Body of pancreas (tissue), 4 donors: ENCODE measurements around the gene ABR. TPM values are rescaled to one million over a fixed set of nuclear protein-coding genes. Genes with fewer than 3 reads are reported as not detected.

ENCODE experiments used
- ATAC-seq: fragments of 150-250 bp; one replicate; pipeline ENCODE4 v1.9.1; 2016
- DNase-seq, 4 donors: peaks; one replicate each; pipeline ENCODE4 v3.0.0-alpha.2; 2019
- H3K27ac ChIP-seq, 4 donors: fragments of 200-600 bp; sonication (generic); 1 replicate in 3 of 4; 2 replicates in 1 of 4; pipeline versions ENCODE4 v1.5.1 to v1.6.1; 2016 to 2019; ENCODE audit warnings: mild to moderate bottlenecking in 1 of 4, mixed read lengths in 1 of 4, moderate library complexity in 1 of 4
- H3K27me3 ChIP-seq, 2 donors: fragments of 200-600 bp; sonication (generic); one replicate each; pipeline ENCODE4 v1.6.0; 2016; ENCODE audit warnings: mild to moderate bottlenecking in 1 of 2
- H3K36me3 ChIP-seq, 2 donors: fragments of 200-600 bp; sonication (generic); replicated peaks in 1 of 2; 2 replicates each; pipeline ENCODE4 v1.5.1; 2016; ENCODE audit warnings: low read depth in 2 of 2; ENCODE audit not compliant: insufficient read depth in 1 of 2
- H3K4me1 ChIP-seq: fragments of 200-600 bp; sonication (generic); one replicate; pipeline ENCODE4 v1.6.0; 2016
- H3K4me3 ChIP-seq, 2 donors: fragments of 200-600 bp; sonication (generic); 1 replicate in 1 of 2; 2 replicates in 1 of 2; pipeline ENCODE4 v1.5.1; 2016 to 2019
- H3K9me3 ChIP-seq, 3 donors: fragments of 200-600 bp; sonication (generic); 1 replicate in 2 of 3; 2 replicates in 1 of 3; pipeline ENCODE4 v1.5.1; 2016
- POLR2A ChIP-seq, 3 donors: fragments of 450-650 bp; IDR thresholded peaks; one replicate each; pipeline ENCODE4 v1.6.1; 2016; ENCODE audit warnings: antibody characterized with exemption in 3 of 3, mild to moderate bottlenecking in 2 of 3
- WGBS, 2 donors: methylation state at CpG; one replicate each; pipeline ENCODE4 v1.1.5; 2017; 5-methylcytosine and 5-hydroxymethylcytosine counted together
- intact Hi-C: fragments of 100-400 bp; cut with DNase I; formaldehyde crosslinking; loops from one replicate; pipeline ENCODE4 v1.15.1; 2023
- total RNA-seq, 2 donors: library from RNA; depleted of rRNA; stranded (reverse); fragments of >200 nt; gene quantifications; one replicate each; pipeline ENCODE4 v1.1.0, GENCODE V29; 2016
- TF ChIP-seq, protein P1 (sequence below), 7 experiments: fragments of 450-650 bp in 4 of 7; fragments of 200-600 bp in 3 of 7; sonication (generic) in 3 of 7; IDR thresholded peaks; one replicate each; pipeline ENCODE4 v1.5.1; 2016 to 2019; ENCODE audit warnings: antibody characterized with exemption in 7 of 7

Gene ABR
- total RNA-seq, 2 donors from 2014 or later: 32.4 to 46.8 TPM

DNA sequence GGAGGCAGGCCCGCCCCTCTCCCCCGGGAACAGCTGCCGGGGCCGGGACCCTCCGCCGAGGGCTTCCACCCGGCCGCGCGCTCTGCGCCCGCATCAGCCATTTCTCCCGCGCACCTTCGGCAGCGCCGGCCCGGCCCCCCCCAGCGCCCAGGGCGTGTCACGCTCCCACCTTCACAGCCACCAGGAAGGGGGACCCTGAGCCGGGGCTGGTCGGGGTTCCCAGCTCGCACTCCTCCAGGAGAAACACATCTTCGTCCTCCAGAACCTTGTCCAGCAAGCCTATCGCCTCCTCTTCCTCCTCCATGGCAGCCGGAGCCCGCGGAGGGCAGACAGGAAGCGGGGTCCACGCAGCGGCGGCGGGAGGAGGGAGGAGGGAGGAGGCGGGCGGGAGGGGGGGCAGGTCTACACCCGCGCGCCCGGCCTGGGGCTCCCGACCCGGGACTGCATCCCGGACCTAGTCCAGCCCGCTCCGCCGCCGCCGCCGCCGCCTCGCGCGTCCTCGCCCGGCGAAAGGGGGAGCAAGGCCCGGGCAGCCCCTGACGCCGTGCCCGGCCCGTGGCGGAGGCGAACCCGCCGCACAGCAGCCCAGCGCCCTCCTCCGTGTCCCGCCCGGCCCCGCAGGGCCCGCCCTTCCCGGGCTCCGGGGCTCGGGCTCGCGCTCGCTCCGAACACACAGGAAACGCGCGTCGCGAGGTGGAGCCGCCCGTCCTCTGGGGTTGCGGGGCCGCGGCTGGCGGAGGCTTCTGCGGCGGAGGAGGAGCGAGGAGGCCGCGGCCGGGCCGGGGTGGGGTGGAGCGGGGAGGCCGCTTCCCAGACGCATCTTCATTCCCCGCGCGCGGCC, 70.8 kb downstream of the ABR start:
- no peaks in the 10 kb centered on the region for H3K9me3 ChIP-seq
- H3K4me3 ChIP-seq: peak overlapping the region; percentile 24
- intact Hi-C loops: no loop called here
- ATAC-seq: peak; percentile 29
- H3K27me3 ChIP-seq: no peaks in the 10 kb centered on the region
- H3K27ac ChIP-seq: peak overlapping the region; percentile 51 to 86 (median 76)
- no peaks in the 10 kb centered on the region for H3K36me3 ChIP-seq
- TF ChIP-seq POLR2A (IDR thresholded peaks at IDR 0.05): peak; percentile 11 to 44 (median 17)
- TF ChIP-seq, protein P1, sequence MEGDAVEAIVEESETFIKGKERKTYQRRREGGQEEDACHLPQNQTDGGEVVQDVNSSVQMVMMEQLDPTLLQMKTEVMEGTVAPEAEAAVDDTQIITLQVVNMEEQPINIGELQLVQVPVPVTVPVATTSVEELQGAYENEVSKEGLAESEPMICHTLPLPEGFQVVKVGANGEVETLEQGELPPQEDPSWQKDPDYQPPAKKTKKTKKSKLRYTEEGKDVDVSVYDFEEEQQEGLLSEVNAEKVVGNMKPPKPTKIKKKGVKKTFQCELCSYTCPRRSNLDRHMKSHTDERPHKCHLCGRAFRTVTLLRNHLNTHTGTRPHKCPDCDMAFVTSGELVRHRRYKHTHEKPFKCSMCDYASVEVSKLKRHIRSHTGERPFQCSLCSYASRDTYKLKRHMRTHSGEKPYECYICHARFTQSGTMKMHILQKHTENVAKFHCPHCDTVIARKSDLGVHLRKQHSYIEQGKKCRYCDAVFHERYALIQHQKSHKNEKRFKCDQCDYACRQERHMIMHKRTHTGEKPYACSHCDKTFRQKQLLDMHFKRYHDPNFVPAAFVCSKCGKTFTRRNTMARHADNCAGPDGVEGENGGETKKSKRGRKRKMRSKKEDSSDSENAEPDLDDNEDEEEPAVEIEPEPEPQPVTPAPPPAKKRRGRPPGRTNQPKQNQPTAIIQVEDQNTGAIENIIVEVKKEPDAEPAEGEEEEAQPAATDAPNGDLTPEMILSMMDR (IDR thresholded peaks at IDR 0.05): no peak
- H3K4me1 ChIP-seq: peaks cover 67% of the 10 kb centered on the region
- peak; percentile 32 to 50 (median 48) for DNase-seq
- 0% methylated on average over 5 to 81 of the region's 103 CpGs for WGBS, 2 donors

DNA sequence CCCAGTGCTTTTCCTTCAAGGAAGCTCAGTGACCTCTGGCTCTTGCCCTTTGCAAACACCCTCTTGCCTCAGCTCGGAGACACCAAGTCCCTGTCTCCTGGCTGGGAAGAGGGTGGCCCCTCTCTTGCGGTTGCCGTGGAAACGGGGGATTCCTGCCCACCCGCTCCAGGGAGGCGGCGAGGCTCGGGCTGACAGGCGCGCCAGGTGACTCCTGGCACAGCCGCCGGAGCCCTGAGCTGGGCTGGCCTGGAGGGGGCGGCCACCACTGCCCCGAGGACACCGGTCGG, 71.4 kb downstream of the ABR start:
- no peaks in the 10 kb centered on the region for H3K9me3 ChIP-seq
- no peaks in the 10 kb centered on the region for H3K27me3 ChIP-seq
- 0% methylated on average over 7 to 16 of the region's 16 CpGs for WGBS, 2 donors
- DNase-seq (peak in 1 of 4 donors; percentile 28), ATAC-seq (peak; percentile 24)
- H3K4me1 ChIP-seq: peaks cover 69% of the 10 kb centered on the region
- TF ChIP-seq, protein P1 (IDR thresholded peaks at IDR 0.05): no peak
- TF ChIP-seq POLR2A (IDR thresholded peaks at IDR 0.05): no peak
- H3K4me3 ChIP-seq: peak overlapping the region; percentile 24
- H3K36me3 ChIP-seq: no peaks in the 10 kb centered on the region
- peak overlapping the region; percentile 51 to 86 (median 76) for H3K27ac ChIP-seq
- intact Hi-C loops: no loop called here

DNA sequence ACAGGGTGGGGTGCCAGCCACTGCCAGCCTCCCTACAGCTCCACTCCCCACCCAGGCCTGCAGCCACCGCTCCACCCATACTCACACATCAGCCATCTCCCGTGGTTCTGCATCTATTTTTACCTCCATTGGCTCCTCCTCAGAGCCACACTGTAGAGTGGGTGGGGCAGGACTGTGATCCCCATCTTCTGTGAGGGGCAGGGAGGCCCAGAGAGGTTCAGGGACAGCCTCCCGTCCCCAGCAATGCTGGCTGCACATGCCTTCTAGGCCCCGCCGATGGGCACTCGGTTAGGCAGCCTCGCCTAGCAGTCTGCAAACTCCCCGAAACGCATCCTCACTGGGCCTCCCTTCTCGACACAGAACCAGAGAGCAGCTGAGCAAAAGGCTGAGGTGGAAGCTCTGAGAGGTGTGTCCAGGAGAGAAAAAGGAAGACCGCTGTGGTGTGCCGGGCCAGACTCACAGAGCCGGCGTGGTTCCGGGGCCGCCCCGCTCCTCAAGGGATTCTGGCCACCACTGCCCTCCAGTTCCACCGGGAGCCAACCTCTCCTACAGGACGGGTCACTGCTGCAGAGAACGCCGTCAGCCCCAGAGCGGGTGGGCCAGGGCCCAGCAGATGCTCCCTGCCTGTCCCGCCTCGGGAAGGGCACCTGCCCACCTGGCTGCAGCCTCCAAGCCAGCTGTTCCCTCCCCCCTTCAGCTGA, 71.9 kb downstream of the ABR start:
- no peak overlapping the region for H3K4me3 ChIP-seq
- no peaks in the 10 kb centered on the region for H3K36me3 ChIP-seq
- 45 to 52% methylated on average over 6 to 21 of the region's 24 CpGs for WGBS, 2 donors
- DNase-seq (peak in 1 of 4 donors; percentile 27), ATAC-seq (no peak)
- no peaks in the 10 kb centered on the region for H3K9me3 ChIP-seq
- no peak for TF ChIP-seq POLR2A (IDR thresholded peaks at IDR 0.05)
- TF ChIP-seq, protein P1 (IDR thresholded peaks at IDR 0.05): no peak
- H3K27ac ChIP-seq: peak overlapping the region in 3 of 4 donors; percentile 73 to 86 (median 78)
- H3K27me3 ChIP-seq: no peaks in the 10 kb centered on the region
- H3K4me1 ChIP-seq: peaks cover 69% of the 10 kb centered on the region
- intact Hi-C loops: no loop called here

DNA sequence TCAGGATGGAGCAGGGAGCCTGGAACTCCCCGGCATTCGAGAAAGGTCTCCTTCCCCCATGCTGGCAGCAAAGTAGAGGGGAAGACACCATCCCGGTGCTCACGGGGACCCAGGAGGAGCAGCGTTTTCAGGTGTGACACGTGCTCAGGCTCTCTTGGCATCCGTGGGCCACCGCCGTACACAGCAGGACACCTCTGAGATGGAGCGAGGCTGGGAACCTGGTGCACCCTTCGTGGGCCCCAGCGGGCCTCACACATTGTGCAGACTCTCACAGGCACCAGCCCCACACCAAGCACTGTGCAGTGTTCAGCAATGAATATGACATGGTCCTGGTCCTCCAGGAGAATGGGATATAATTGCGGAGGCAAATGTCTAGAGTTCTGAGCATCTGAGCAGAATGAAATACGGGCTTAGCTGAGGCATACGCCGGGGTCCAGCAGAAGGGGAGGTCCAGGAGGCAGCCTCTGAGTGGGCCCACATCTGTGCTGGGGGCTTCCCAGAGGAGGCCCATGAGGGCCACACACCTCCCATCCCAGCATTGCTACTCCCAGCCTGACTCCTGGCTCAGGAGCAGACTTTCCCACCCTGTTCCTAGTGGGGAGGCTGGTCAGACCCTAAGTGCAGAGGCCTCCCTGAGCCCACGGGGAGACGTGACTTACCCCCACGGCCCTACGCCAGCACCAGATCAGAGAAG, 72.6 kb downstream of the ABR start:
- DNase-seq (no peak), ATAC-seq (no peak)
- TF ChIP-seq, protein P1 (IDR thresholded peaks at IDR 0.05): no peak
- no peak for TF ChIP-seq POLR2A (IDR thresholded peaks at IDR 0.05)
- no peaks in the 10 kb centered on the region for H3K36me3 ChIP-seq
- peaks cover 69% of the 10 kb centered on the region for H3K4me1 ChIP-seq
- 67 to 81% methylated on average over 8 to 19 of the region's 20 CpGs for WGBS, 2 donors
- no peaks in the 10 kb centered on the region for H3K27me3 ChIP-seq
- intact Hi-C loops: no loop called here
- peak overlapping the region in 2 of 4 donors; percentile 78 to 86 for H3K27ac ChIP-seq
- no peaks in the 10 kb centered on the region for H3K9me3 ChIP-seq
- no peak overlapping the region for H3K4me3 ChIP-seq
